ENCODE measurements around the gene MAPK8IP3.
A peak's percentile ranks its signal among the peaks of the same experiment; 100 is the strongest.

The MAPK8IP3 gene, protein sequence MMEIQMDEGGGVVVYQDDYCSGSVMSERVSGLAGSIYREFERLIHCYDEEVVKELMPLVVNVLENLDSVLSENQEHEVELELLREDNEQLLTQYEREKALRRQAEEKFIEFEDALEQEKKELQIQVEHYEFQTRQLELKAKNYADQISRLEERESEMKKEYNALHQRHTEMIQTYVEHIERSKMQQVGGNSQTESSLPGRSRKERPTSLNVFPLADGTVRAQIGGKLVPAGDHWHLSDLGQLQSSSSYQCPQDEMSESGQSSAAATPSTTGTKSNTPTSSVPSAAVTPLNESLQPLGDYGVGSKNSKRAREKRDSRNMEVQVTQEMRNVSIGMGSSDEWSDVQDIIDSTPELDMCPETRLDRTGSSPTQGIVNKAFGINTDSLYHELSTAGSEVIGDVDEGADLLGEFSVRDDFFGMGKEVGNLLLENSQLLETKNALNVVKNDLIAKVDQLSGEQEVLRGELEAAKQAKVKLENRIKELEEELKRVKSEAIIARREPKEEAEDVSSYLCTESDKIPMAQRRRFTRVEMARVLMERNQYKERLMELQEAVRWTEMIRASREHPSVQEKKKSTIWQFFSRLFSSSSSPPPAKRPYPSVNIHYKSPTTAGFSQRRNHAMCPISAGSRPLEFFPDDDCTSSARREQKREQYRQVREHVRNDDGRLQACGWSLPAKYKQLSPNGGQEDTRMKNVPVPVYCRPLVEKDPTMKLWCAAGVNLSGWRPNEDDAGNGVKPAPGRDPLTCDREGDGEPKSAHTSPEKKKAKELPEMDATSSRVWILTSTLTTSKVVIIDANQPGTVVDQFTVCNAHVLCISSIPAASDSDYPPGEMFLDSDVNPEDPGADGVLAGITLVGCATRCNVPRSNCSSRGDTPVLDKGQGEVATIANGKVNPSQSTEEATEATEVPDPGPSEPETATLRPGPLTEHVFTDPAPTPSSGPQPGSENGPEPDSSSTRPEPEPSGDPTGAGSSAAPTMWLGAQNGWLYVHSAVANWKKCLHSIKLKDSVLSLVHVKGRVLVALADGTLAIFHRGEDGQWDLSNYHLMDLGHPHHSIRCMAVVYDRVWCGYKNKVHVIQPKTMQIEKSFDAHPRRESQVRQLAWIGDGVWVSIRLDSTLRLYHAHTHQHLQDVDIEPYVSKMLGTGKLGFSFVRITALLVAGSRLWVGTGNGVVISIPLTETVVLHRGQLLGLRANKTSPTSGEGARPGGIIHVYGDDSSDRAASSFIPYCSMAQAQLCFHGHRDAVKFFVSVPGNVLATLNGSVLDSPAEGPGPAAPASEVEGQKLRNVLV (N-terminal part only)

DNA sequence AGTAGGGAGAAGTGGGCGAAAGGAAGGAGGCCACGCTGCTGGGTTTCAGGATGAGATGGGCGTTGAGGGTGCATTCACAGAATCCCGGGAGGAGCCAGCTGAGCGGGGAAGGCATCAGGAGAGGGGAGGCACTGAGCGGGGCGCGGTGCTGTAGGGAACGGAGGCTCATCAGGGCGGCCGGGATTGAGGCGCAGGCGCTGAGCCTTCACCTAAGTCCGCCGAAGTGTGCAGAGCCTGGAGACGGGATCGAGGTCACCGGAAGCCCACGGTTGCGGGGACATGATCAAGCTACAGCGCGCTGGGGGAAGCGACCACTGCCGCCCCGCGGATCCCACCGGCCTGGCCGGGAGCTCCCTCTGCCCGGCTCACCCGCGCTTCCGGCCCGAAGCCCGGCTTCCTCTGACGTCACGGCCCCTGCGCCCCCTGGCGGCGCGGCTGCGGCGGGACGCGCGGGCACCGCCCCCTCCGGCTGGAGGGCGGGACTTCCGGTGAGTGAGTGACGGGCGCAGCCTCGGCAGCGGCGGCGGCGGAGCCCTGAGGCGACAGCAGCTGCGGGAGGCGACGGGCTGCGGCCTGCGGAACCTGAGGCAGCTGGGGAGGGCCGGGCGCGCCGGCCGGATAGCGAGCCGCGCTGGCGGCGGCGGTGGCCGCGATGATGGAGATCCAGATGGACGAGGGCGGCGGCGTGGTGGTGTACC is at the start of gene MAPK8IP3:
TSS of gene MAPK8IP3 (plus strand) at position 508 of the 698 bp plus-strand sequence. CDS start at position 653, 145 bp downstream.
- peak; percentile 91 to 96 for DNase-seq

GRCh38 chr16:1656808-1657617 is 49.0 kb upstream of the MAPK8IP3 start:
- DNase-seq, result no peak

- no peak for DNase-seq
Measured at GRCh38 chr16:1657841-1658240, 48.2 kb upstream of the MAPK8IP3 start.

GRCh38 chr16:1659031-1659430 is 47.0 kb upstream of the MAPK8IP3 start:
- no peak for DNase-seq

GRCh38 chr16:1661826-1662225 is 44.2 kb upstream of the MAPK8IP3 start:
- no peak for DNase-seq

GRCh38 chr16:1662543-1662942 is 43.5 kb upstream of the MAPK8IP3 start:
- DNase-seq, result no peak

DNA sequence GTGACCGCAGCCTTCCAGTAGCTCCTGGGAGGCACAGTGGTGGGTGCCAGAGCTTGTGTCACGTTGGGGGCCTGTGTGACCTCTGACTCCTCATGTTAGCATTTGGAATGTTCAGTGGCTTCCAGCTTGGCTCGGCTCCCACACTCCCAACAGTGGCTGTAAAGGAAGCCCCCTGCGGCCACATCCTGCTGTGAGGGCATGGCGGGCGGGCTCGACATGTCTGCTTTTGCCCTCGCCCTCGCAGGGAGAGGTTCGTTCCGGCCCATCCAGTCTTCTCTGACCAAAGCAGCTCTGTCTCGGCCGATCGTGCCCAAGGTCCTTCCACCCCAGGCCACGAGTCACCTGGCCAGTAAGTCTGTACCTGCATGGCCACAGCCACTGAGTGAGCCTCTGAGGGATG is 40.2 kb upstream of the MAPK8IP3 start:
- DNase-seq, result no peak

DNA sequence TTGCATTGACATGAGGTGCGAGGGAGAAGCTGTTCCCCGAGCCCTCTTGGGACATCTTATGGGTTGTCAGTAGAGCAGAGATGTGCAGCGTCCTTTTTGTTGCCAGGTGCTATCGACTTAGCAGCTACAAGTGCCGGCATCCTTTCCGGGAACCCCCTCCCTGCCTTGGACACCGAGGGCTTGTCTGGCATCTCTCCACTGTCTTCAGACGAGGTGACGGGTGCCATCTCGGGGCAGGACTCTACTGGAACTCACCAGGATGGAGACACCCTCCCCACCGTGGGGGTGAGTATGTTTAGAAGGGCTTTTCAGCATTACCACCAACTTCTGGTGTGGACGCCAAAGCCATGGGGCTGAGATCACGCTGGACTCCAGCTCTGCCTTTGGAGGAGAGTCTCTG is 39.7 kb upstream of the MAPK8IP3 start:
- no peak for DNase-seq

- DNase-seq, result no peak
Measured at GRCh38 chr16:1667271-1667670, 38.7 kb upstream of the MAPK8IP3 start.

DNA sequence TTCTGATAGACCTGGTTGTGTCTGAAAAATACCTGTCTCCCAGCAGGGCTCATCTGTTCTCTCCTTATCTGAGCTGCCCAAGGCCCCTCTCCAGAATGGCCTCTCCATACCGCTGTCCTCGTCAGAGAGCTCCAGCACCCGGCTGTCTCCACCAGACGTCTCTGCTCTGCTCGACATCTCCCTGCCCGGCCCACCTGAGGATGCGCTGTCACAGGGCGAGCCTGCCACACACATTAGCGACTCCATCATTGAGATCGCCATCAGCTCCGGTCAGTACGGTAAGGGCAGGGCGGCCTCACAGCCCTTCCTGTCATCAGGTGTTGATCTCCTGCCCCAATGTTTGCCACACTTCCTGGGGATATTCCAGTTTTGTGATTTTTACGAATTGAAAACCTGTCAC is 38.1 kb upstream of the MAPK8IP3 start:
- DNase-seq, result no peak

- no peak for DNase-seq
Measured at GRCh38 chr16:1668612-1669319, 37.2 kb upstream of the MAPK8IP3 start.

DNA sequence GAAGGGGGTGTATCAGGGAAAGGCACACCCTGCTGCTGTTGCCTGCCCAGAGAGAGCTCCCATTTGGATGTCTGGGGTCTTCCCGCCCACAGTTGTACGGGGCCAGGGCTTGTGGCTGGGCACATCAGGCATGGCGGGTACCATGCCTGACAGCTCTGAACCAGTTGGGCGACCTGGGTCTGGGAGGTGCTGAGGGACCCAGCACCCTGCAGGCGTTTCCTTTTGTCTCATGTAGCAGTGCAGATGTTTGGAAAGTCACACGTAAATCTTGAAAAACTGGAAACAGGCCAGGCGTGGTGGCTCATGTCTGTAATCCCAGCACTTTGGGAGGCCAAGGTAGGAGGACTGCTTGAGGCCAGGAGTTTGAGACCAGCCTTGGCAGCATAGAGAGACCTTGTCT is 36.3 kb upstream of the MAPK8IP3 start:
- DNase-seq, result no peak

- DNase-seq, result no peak
Measured at GRCh38 chr16:1670371-1670770, 35.6 kb upstream of the MAPK8IP3 start.

- DNase-seq, result no peak
Measured at GRCh38 chr16:1670866-1671265, 35.1 kb upstream of the MAPK8IP3 start.

GRCh38 chr16:1673424-1674151 is 32.4 kb upstream of the MAPK8IP3 start:
- no peak for DNase-seq

DNA sequence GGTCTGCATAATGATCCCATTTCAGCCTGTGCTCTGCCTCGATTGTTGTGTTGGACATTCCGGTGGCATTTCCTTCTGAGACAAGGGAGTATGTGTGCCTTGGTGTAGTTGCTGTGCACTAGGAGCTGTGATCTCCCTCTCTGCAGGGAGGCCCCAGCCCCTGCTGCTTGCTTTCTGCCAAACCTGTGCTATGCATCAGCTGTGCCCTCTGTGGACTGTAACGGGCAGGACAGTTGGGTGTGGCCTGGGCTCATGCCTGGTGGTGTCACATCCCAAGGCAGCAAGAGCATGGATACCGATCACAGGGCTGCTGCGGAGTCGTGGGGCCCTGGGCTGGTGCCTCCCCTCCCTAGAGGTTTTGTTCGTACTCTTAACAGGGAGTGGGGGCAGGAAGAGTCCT is 31.7 kb upstream of the MAPK8IP3 start:
- DNase-seq, result no peak

- DNase-seq, result no peak
Measured at GRCh38 chr16:1674751-1675664, 31.0 kb upstream of the MAPK8IP3 start.

DNA sequence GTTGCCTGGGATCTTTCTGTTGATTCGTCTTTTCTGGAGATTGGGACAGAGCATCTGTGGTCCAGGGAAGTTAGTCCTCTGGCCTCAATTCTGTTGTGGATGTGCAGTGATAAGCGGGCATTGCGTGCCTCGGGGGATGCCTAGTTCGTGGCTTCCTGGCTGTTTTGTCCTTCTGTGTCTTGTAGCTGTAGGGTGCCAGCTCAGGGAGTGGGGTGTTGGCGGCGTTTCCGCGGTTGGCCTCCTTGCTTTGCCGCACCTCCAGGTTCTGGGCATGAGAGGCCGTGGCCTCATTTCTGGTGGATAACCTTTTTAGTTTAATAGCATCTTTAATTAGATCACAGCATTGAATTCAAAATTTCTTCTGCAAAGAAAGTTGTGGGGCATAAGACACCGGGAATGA is 29.3 kb upstream of the MAPK8IP3 start:
- no peak for DNase-seq

- DNase-seq, result peak in 1 of 2 donors; percentile 19
Measured at GRCh38 chr16:1677339-1677738, 28.7 kb upstream of the MAPK8IP3 start.
